ENCODE results near the gene SH2D6. TPM values are rescaled to one million over a fixed set of nuclear protein-coding genes. Genes with fewer than 3 reads are reported as not detected.

Gene SH2D6
- total RNA-seq, 6 experiments from 2014 or later, result 0.40 to 3.7 (median 2.3) TPM; not detected in 2

GRCh38 chr2:85455552-85456090 lies 37.1 kb downstream of the SH2D6 start:
- intact Hi-C loops (cut with DNase I), result no loop called here
- no peak for TF ChIP-seq CTCF (IDR thresholded peaks at IDR 0.05)
- no peak for TF ChIP-seq POLR2A (IDR thresholded peaks at IDR 0.05)
- Histone ChIP-seq H3K27ac (no peak overlapping the region), H3K9me3 (no peaks in the 10 kb centered on the region), H3K27me3 (no peaks in the 10 kb centered on the region), H3K4me3 (no peak overlapping the region), H3K36me3 (no peaks in the 10 kb centered on the region), H3K4me1 (no peaks in the 10 kb centered on the region)
- ATAC-seq (no peak), DNase-seq (no peak)
- WGBS (ENCODE audit: insufficient coverage, low coverage, low lambda C conversion rate, missing lambda C conversion rate), result 50% methylated on average over 1 of the region's 1 CpG

DNA sequence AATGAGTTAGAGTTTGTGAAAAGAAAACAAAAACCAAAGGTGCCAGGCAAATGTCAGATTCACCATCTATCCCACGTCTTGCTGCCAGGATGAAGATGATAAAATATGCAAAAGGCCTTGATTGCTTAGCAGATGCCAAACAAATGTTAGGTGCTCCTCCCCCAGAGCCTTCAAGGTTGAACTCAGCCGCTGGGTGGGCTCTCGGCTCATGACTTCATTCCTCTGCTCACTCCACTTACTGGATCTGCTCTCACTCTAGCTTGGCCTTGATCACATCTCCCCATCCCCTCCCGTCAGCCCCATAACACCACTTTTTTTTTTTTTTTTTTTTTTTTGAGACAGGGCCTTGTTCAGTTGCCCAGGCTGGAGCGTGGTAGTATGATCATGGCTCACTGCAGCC lies 38.5 kb downstream of the SH2D6 start:
- intact Hi-C loops (cut with DNase I), result no loop called here
- DNase-seq (no peak), ATAC-seq (no peak)
- no peaks in the 10 kb centered on the region for H3K9me3 ChIP-seq
- H3K27me3 ChIP-seq, result no peaks in the 10 kb centered on the region
- WGBS (ENCODE audit: insufficient coverage, low coverage, low lambda C conversion rate, missing lambda C conversion rate), result 40% methylated on average over 2 of the region's 5 CpGs
- H3K4me1 ChIP-seq, result no peaks in the 10 kb centered on the region
- H3K4me3 ChIP-seq, result no peak overlapping the region
- H3K27ac ChIP-seq, result no peak overlapping the region
- no peaks in the 10 kb centered on the region for H3K36me3 ChIP-seq
- no peak for TF ChIP-seq POLR2A (IDR thresholded peaks at IDR 0.05)
- TF ChIP-seq CTCF (IDR thresholded peaks at IDR 0.05), result no peak

GRCh38 chr2:85457877-85458316 lies 39.4 kb downstream of the SH2D6 start:
- TF ChIP-seq POLR2A (IDR thresholded peaks at IDR 0.05) (no peak), CTCF (IDR thresholded peaks at IDR 0.05) (no peak)
- no peaks in the 10 kb centered on the region for H3K9me3 ChIP-seq
- no peaks in the 10 kb centered on the region for H3K27me3 ChIP-seq
- peak in 1 of 4 donors; percentile 69 for ATAC-seq
- intact Hi-C loops (cut with DNase I), result no loop called here
- H3K4me3 ChIP-seq, result no peak overlapping the region
- DNase-seq, result no peak
- H3K36me3 ChIP-seq, result no peaks in the 10 kb centered on the region
- WGBS (ENCODE audit: insufficient coverage, low coverage, low lambda C conversion rate, missing lambda C conversion rate), result 80% methylated on average over 5 of the region's 6 CpGs
- no peak overlapping the region for H3K27ac ChIP-seq
- no peaks in the 10 kb centered on the region for H3K4me1 ChIP-seq

GRCh38 chr2:85458601-85459563 lies 40.4 kb downstream of the SH2D6 start:
- intact Hi-C loops (cut with DNase I), result no loop called here
- DNase-seq (no peak), ATAC-seq (peak in 1 of 4 donors; percentile 11)
- no peak overlapping the region for H3K27ac ChIP-seq
- no peaks in the 10 kb centered on the region for H3K9me3 ChIP-seq
- no peaks in the 10 kb centered on the region for H3K4me1 ChIP-seq
- TF ChIP-seq POLR2A (IDR thresholded peaks at IDR 0.05) (no peak), CTCF (IDR thresholded peaks at IDR 0.05) (no peak)
- H3K36me3 ChIP-seq, result no peaks in the 10 kb centered on the region
- H3K4me3 ChIP-seq, result no peak overlapping the region
- 79% methylated on average over 10 of the region's 12 CpGs for WGBS (ENCODE audit: insufficient coverage, low coverage, low lambda C conversion rate, missing lambda C conversion rate)
- H3K27me3 ChIP-seq, result no peaks in the 10 kb centered on the region
